GM20431 (cell line): ENCODE measurements around the gene ERI3.

Experiments
- in situ Hi-C: fragments of 300-500 bp; cut with MseI, MboI; formaldehyde crosslinking; loops from one replicate; pipeline ENCODE4 v1.15.0; 2020; ENCODE audit warnings: low sequenced_read_pairs; ENCODE audit not compliant: unreplicated experiment

Gene ERI3

DNA sequence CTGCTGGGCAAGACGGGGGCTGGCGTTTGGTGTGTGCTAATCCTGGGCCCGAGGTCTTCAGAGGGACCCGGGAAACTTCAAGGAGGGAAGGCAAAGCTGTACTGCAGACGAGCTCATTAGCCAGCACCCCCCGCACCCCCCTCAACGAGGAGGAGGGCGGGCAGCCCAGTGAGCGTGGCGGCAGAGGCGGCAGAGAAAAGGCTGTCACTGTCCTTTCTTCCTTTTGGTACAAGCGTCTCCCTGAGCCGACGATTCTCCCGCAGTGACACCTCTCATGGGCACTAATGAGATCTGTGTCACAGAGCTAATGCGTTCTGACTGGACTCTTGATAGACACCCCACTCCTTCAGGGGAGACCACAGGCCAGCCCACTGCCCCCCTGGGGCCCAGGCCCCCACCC is 112.3 kb downstream of the ERI3 start:
- in situ Hi-C loops, result no loop called here

DNA sequence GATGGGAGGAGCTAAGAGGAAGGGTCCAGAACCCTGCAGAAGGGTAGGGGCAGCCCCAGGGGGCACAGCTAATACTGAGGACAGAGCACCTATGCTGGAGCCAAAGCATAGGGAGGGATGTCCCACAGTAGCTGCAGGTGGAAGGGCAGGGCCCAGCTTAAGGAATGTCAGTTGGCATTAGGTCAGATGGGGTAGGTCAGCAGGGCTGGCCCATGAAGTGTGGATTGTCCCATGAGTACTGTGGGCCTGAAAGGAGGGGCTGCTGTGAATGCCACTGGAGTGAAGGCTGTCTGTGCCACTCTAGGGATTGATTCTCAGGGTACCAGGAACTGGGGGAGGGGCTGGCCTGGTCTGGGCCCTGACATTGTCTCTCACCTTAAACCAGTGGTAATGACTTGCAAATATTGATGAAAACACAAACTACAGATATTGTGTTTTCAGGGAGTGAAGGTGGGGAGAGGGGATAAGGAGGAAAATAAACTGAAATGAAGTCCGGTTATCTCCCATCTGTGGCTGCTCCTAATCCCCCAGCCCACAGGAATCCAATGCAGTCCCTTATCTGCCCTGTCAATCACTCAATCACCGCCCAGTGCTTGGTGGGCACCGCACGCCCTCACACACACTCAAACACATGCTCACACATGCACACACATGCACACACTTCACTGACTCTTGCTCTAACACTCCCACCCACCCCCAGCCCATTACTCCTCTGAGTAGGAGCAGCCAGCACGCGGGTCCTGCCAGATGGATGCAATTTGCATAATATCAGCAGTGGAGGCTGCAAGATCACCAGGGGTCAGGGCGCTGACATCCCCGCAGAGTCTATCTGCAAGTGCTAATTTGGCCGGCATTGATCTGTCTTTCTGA is 114.0 kb downstream of the ERI3 start:
- in situ Hi-C loops, result no loop called here

DNA sequence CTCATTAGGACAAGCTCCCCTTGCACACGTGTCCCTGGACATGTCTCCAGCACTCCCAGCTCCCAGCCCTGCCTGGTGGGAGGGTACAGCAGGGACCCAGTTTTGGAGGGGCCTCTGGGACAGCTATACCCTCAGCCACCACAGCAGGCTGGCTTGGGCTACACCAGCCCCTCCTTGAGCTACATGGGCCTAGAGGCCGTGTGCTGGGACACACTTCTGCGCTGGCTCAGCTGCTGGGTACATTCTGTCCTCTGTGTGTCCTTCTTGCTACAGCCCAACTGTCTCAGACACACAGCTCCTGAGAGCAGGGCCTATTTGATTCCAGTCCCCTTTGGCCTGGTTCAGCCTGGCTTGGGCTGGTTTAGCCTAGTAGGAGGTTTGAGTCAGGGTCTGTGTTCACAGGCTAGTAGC is 115.1 kb downstream of the ERI3 start:
- in situ Hi-C loops, result no loop called here

DNA sequence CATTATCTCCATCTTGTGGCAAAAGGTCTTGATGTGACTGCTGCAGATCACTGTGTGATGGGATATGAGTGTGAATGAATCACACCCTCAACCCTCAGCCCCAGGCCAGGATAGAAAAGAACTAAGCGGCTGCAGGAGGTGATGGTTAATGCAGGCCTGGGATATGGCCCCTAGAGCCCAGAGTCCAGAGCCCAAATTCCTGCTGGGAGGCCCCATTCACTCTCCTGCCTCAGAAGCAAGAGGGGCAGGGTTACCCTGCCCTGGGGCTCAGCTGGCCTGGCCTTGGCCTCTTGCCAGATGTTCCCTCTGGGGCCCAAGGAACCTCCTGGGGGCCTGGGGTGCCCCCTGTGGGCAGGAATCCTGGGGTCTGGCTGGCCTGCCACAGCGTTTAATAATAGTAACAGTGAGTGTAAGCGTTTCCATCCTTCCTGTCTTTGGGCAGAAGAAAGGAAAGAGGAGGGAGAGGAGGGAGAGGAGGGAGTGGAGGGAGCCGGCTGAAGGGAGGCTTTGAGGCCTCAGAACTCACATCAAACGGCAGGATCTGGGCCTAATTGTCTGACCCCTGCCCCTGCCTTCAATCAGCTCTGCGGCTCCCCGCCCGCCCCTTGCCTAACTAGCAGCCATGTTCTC is 115.6 kb downstream of the ERI3 start:
- in situ Hi-C loops, result no loop called here

DNA sequence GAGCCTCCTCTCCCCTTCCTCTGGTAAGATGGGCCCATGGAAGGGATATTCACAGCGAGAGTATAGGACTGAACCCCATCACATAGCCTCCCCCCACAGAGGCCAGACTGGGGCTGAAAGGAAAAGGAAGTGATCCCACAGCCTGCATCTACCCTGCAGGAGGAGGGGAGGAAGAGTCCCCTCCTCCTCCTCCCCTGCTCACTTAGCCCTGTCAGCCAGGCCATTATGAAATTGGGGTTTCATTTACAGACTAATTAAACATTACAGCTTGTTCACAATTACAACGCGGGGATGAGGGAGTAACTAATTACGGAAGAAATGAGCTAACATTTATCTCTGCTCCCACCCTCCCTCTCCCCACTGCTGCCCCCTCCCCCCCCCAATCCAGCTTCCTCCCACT is 116.4 kb downstream of the ERI3 start:
- in situ Hi-C loops, result no loop called here

DNA sequence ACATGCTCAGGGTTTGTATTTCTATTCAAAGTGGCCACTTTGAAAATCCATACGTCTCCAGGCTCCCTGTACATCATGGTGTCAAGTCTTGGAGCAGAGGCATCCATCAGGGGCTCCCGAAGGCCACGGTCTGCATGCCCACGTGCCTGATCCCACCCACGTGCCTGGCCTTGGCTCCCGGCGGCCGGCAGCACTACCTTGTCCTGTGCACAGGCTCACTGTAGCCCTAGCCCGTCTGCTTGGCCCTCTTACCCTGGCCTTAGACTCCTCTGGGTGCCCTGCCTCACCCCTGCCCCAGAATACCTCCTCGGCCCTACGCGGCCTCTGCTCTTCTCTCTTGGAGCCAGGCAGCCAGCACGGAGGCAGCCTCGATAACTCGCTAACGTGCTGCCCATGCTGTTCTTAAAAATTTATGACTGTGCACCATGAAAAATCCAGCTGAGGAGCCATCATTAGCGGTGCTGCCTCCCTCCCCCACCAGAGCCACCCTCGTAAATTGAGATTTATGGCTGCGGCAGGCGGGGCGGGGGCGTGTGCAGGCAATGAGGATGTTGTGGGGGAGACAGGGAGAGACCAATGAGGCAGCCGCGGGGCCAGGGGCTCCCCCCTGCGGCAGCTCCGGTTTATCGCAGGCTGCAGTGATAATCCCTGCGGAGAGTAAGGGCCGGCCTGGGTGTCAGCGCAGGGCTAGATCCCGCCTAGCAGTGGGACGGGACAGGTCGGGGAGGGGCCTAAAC is 117.2 kb downstream of the ERI3 start:
- in situ Hi-C loops, result no loop called here

DNA sequence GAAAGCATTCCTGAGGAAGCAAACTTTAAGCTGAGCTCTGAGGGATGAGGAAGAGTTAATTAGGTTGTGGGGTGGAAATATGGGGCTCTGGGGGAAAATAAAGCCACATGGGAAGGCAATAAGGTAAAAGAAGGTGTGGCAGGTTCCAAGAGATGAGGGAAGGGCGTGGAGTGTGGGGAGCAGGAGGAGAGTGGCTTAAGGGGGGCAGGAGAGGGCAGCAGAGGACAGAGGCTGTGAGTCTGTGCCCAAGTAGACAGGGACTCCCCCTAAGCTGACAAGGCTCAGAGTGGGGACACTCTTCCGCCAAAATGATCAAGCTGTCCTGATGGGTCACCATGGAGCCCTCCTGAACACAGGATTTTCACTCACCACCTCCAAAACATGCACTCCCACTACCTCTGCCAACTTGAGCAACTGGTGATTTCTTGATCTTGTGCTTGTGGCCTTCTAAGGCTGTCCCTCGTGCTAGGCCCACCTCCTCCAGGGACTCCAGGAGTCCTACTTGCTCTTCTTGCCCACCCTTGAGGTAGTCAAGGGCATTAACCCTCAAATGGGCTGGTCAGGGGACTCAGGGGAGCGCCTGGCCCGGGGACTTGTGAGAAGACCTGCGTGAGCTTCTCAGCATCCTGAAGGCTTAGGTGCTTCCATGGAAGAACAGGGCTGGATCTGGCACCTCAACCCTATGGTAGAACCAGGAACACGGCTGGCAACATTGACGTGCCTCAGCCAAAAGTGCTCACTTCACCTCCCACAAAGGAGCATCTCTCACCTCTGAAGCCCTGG is 118.4 kb downstream of the ERI3 start:
- in situ Hi-C loops, result no loop called here

DNA sequence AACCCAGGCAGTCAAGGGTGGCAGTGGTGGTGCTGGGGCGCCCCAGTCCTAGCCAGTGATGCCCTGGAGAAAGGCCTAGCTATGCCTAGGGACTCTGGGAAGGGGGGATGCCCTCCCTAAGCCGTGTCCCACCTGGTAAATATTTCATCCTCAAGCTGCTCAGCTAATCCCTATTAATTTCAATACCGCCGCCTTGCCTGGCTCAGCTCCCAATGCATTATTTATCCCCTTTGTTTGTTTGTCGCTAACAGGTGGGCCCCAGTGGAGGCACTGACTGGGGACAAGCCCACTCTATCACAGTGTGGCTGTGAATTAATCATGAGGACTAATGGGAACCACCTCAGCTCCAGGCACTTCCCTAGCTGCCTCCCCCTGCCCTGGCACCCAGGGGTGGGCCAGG is 119.2 kb downstream of the ERI3 start:
- in situ Hi-C loops, result no loop called here

DNA sequence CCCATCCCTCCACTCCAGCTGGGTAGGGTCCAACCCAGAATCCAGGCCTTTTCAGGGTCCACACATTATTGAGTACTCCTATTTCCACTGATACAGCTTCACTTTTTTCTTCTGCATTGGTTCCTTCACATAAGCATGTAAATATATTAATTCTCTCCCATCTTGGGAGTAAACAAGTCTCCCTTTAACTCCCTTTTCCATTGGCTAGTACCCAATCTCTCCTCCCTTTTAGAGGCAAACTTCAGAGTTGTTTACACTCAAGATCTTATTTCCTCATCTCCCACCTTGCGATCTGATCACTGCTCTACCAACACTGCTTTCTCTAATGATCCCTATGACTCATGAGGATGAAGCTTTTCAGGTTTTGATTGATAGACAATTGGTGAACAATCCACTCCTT is 121.5 kb downstream of the ERI3 start:
- in situ Hi-C loops, result no loop called here

DNA sequence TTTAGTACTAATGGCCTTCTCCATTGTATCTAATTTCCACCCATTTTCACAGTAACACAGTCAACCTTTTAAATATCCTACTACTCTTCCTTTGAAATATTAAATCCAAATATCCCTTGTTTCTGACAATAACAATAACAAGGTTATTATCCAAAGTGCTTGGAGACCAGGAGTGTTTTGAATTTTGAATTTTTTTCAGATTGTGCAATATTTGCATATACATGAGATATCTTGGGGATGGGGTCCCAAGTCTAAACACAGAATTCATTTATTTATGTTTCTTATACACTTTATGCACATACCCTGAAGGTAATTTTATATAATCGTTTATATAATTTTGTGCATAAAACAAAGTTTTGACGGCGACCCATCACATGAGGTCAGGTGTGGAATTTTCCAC is 124.3 kb downstream of the ERI3 start:
- in situ Hi-C loops, result no loop called here

DNA sequence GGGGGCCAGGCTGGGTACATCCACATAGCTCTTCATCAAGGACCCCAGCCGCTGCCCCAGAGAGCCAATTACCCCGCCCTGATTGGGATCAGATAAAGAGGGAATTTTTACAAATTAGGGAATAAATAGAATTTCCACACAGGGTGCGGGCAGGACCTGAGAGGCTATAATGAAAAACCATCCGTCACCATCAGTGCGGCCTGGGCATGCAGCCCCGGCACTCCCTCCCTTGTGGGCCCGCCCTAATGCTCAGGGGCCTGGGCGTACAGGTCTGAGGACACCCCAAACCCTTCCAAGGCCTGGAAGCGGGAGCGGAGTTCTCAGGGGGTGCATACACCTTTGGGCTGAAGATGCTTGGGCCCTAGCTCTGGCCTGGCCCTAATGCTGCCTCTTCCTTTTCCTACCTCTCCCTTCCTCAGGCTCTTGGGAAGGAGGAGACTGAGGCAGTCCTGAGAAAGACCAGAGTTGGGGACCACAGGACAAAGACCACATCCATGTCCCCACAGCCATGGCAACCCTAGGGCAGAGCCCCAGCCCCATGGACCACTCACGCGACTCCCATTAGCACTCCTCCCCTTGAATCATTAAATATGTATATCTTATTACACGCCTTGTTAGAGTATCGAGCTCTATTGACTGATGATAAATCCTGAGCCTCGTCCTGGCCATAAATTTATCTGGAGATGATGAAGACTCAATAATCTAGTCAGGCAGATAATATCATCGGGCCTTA is 125.5 kb downstream of the ERI3 start:
- in situ Hi-C loops, result no loop called here

DNA sequence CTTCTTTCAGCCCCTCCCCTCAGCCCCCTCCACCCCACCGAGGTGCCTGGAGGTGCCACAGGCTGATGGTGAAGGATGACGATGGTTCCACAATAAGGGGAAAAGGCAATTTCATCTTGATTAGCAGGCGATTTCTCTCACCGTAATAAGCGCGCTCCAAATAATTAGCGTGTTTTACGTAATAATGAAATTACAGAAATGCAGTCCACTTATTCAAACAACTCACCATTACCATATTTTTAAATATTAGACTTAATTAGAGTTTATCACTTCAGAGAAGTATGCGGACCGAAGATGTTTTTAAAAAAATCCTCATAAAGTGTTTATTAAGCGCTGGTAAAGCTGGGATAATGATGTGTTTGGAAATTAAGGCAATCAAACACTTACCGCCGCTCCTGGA is 126.8 kb downstream of the ERI3 start:
- in situ Hi-C loops, result no loop called here

DNA sequence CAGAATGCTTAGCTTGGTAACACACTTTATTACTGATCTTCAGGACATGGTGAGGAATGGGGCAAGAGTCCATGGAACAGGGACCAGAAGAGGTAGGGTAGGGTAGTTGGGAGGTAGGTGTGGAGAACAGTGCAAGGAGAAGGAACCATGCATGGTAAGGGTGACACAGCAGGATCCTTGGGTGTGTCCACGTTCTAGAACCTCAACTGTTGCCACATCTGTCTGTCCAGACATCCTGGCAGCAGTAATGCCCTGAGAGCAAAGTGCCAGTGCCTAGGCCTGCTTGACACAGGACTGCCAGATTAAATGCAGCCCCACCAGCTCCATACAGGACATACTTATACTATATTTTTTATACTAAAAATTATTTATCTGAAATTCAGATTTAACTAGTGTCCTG is 127.8 kb downstream of the ERI3 start:
- in situ Hi-C loops, result no loop called here

DNA sequence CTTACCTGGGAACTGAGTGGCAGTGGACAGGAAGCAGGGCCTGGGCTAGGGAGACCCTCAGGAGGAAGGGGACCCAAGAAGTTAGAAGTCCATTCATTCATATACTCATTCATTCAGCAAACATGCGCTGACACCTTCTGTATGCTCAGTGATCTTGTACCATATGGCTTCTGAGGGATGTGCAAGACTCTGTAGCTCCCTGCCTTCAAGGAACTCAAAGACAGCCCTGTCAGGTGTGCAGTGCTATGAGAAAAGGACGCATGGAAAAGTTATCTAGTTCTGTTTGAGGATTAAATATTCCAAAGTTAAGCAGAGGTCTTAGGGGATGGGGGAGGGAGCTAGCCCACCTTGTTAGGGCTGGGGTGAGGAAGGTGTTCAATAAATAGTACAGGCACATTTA is 129.3 kb downstream of the ERI3 start:
- in situ Hi-C loops, result no loop called here

DNA sequence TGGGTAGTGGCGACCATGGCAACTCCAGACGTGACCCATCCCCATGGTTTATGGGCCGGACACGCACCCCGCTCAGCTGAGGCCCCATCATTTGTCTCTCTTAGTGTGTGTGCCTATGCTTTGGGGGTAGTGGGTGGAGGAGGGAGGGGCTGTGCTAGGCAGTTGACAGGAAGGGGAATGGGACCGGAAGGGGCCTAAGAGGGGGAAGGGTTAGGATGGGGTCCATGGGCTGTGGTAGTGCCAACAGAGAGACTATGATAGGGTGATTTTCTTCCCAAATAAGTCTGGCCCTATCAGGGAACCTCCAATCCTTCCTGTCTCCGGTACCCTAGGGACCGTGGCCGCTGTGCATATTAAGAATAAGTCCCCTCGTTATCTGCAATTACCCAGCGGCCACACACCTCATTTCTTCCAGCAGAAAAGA is 131.9 kb downstream of the ERI3 start:
- in situ Hi-C loops, result loop anchor here (25.0 kb wide), 1 partner anchor 364 kb away; no protein-coding TSS in a partner anchor

DNA sequence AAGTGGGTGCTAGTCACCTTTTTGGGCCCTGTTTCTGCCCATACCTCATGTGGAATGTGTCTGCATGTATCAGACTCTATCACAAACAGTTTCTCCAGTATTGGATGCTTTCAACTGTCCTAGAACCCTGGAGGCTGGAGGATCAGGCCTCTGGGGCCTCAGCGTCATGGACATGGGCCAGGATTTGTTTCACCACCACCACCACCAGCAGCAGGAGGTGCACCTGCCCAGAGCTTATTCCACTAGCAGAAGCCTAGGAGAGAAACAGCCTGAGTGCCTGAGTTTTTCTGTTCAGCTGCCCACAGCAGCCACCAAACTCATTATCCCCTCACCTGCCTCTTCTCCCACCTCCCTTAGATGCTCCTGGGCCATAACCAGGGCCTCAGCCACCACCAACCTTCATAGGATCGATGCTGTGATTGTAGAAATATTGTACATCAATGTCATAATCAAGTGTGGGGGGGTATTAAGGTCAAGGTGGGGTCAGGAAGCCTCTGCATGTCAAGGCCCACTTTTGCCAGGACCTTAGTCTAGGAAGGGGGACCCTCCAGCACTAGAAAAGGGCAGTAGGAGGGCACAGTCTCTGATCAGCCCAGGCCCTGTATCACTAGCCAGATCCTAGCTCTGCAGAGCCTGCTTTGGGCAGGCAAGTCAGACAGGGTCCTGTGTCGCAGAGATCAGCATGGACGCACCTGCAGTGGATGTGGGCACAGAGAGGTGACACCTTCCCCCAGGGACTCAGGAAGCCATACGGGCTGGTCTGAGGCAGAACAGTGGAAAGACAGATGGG is 132.5 kb downstream of the ERI3 start:
- in situ Hi-C loops, result loop anchor here (25.0 kb wide), 1 partner anchor 365 kb away; no protein-coding TSS in a partner anchor

DNA sequence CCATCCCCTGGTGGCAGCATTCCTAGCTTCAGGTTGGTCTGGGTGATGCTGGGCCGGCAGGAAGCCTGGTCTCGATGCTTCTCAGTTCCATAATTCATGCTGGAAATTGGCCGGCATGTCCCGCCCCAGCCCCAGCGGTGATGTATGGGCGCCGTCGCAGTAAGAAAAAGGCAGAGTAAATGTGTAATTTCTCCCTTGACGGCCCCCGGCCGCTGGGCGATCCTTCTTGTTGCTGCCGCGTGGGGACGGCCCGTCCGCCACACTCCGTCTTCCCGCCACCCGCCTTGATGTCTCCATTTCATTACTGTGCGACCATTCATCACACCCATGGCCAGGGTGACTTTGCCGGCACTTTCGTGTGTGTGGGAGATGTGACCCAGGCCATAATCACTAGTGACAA is 133.3 kb downstream of the ERI3 start:
- in situ Hi-C loops, result loop anchor here (25.0 kb wide), 1 partner anchor 366 kb away; no protein-coding TSS in a partner anchor

DNA sequence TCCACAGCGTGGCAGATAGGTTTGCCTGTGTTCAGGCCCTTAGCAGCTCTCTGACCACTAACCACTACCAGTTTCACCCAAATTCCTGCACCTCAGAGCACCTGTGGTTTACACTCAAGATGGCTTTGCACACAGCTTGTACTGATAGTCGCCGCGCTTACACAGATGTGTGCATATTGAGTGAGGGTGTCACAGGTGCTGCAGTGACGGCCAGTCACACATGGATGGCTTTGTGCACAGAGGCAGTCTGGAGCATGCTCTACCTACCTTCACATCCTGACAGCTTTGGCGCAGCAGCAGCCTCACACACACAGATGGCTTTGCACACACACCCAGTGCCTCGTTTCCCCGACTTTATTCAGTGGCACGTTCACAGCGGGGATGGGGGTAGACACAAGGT is 134.3 kb downstream of the ERI3 start:
- in situ Hi-C loops, result loop anchor here (25.0 kb wide), 1 partner anchor 367 kb away; no protein-coding TSS in a partner anchor
